Activated CD4-positive, CD25-positive, alpha-beta regulatory T cell treated with anti-CD3 and anti-CD28 coated beads, Interleukin-2, amount 50 U/mL, for 24 hours (primary cell): Measurements from ENCODE around the gene SULT4A1.

Experiments used
- ATAC-seq, 2 donors: fragments of 150-1000 bp; cut with Tn5 transposase; one replicate each; pipeline ENCODE4 v1.10.0; 2021; ENCODE audit warnings: mild to moderate bottlenecking in 1 of 2, moderate library complexity in 1 of 2

The SULT4A1 gene

DNA sequence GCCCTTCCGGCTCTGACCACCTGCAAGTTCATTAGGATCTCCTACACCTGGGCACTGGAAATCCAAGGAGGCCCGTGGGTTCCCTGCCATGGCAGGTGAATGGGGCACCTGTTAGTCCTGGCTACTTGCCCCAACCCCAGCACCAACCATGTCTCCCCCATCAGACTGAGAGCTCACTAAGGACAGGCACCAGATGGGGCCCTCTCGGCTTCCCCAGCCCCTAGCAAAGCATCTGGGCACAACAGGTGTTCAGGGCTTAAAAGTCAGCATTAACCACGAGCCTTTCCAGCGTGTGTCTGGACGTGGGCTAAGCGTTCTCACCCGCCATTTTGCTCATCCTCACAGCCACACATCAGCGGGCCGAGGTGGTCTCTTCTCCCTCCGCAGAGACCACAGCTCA lies 2.2 kb downstream of the SULT4A1 start:
- ATAC-seq = no peak

DNA sequence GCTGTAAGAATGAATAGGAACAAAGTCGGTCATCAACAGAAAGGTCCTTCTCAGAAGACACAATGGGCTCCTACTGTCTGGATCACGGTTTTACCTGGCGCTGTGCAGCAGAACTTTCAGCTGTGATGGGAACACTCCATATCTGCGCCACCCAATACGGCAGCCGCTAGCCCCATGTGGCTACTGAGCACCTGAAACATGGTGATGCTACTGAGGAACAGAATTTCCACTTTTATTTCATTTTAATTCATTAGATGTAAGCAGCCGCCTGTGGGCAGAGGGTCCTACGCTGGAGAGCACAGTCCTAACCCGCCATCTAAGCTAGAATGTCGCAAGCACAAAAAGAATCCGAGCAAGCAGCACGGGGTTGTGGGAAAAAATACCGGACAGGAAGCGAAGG lies 2.7 kb downstream of the SULT4A1 start:
- ATAC-seq = no peak

DNA sequence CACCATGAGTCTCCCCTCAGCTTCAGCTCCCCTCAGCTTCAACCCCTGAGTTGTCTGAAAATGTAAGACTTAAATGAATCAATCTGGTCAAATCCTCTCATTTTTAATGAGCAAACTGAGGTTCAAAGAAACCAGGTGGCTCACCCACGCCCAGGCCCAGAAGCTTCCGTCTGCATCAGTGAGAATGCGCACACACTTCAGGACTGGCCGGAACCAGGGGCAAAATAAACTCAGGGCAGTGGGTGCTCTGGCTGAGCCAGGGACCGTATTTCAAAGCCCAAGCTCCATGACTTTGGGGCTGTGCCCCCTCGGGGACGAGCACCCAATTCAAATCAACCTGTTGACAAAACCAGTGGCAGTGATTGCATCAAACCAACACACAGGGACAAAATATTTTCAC lies 3.1 kb downstream of the SULT4A1 start:
- no peak for ATAC-seq

DNA sequence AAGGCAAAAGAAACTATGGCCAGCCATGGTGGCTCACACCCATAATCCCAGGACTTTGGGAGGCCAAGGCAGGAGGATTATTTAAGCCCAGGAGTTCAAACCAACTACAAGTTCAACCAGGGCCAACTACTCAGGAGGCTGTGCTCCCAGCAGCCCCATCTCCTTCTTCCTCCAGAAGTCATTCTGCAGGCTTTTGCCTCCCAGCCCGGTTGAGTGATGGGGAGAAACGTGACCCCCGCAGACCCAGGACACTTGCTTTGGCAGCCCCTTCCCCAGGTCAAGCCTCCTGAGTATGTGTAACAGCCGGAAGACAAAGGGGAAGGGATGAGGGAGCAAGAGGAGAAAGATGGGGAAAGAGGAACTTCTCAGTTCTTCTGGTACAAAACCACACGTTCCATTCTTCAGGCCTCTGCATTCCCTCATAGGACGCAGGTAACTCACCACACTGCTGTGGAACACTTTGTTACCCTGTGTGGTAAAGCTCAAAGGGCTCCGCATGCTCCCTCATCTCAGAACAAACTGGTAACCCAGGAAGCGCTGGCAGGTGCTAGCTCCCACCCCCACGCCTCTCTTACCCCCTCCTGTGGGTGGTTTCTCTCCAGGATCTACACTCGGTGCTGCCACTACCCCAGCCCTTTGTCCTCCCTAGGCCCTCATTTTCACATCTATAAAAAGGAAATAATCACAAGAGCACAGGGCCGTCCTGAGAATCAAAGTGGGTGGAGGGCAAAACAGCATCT lies 4.0 kb downstream of the SULT4A1 start:
- no peak for ATAC-seq

DNA sequence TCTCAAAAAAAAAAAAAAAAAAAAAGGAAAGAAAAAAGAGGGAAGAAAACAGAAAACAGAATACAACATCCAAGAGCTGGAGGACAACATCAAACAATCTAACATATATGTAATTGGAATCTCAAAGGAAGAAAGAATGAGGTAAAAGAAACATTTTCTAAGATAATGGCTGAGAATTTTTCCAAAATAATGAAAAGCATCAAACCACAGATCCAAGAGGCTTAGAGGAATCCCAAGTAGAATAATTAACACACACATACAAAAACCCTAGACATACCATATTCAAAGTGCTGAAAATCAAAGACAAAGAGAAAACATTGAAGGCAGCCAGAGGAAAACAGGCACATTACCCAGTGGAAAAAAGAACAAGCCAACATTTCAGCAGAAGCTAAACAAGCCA lies 4.9 kb downstream of the SULT4A1 start:
- no peak for ATAC-seq

GRCh38 chr22:43855431-43855830 lies 6.9 kb downstream of the SULT4A1 start:
- ATAC-seq = no peak

GRCh38 chr22:43854786-43855271 lies 7.5 kb downstream of the SULT4A1 start:
- no peak for ATAC-seq

DNA sequence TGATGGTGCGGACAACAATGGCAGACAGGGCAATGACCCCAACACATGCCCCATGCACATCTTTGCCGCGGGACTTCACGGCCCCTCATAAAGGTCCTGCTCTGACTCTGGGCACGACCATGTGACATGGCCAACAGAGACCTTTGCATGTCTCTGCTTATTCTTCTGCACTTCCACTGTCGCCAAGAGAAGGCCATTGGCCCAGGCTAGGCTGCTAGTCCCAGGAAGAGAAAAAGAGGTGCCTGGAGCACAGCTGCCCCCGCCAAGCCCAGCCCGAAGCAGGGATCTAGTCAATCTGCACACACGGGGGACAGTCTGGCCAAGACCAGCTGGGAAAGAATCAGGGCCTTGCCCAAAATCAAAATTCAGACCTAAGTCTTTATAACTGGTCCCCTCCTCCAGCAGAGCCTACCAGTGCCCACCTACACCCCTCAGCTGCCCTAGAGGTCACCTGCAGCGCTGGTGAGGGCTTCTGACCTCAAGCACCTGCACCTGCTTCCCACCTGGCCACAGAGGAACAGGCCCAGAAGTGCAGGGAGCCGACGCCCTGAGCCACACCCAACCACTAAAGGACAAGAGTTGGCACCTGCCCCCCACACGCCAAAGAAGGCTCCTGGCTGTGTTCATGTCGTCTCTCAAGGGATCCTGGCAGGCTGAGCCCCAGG lies 8.1 kb downstream of the SULT4A1 start:
- ATAC-seq = no peak

DNA sequence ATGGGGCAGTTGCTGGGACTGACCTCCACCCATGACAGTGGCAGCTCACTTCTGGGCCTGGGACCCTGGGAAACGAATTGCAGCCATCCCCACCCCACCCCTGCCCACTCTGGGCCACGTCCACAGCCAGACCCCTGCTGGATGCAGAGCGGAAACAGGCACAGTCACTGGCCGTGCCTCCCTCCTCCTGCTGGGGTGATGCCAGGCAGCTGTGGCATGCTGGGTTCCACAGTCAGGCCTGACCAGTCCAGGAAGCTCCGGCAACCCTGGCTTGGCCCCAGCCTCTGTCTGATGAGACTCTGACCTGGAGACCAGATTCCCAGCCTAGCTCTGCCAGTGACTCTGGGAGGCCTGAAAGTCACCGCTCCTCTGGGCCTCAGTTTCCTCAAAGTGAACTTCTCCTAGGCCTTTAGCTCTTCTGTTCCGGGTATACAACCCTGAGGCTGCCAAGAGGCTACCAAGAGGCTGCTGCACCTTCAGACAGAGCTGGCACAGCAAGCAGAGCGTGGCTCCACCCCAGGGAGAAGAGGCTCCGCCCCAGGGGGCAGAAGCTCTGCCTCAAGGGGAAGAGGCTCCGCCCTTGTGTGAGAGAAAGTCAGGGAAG lies 8.9 kb downstream of the SULT4A1 start:
- ATAC-seq = no peak

DNA sequence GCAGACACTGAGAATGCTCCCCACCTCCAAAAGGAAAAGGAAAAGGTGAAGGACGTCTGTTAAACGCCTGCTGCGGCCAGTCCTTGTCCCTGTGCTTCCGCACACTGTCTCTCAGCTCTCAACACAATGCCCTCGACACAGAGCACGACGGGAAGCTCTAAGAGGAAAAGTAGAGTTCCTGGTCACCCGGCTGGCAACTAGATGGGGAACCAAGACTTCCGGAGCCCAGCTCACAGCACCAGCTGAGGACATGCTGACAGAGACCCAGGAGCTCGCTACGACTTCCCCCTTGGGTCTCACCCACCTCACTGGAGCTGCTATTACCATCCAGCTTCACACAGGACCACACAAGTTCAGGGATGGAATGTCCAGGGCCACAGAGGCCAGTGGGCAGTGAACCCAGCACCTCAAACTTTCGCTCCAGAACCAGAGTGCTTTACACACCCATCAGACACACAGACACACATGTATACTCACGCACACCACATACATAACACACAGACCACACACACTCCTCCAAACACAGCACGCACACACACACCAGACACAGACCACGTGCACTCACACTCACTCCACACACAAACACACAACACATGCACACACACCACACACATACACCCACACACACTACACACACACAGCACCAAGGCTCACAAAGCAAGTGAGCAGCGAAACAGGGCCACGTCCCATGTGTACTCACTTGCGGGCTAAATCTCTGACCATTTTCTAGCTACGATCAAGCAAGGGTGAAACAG lies 9.6 kb downstream of the SULT4A1 start:
- no peak for ATAC-seq

DNA sequence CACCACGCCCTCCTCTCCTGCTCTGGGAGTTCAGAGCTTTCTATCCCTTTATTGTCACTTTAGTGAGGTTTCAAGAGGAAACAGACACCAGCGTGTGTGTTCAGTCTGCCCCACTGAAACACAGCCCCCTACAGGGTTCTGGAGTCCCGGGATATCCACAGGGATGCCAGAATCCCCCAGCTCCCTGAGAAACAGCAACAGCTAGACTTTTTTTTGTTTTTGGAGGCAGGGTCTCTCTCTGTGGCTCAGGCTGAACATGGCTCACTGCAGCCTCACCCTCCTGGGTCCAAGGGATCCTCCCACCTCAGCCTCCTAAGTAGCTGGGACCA lies 10.4 kb downstream of the SULT4A1 start:
- no peak for ATAC-seq

- no peak for ATAC-seq
These were observed 11.0 kb downstream of the SULT4A1 start for GRCh38 chr22:43851058-43851978.

- ATAC-seq = no peak
These were observed 11.8 kb downstream of the SULT4A1 start for GRCh38 chr22:43850529-43850928.

DNA sequence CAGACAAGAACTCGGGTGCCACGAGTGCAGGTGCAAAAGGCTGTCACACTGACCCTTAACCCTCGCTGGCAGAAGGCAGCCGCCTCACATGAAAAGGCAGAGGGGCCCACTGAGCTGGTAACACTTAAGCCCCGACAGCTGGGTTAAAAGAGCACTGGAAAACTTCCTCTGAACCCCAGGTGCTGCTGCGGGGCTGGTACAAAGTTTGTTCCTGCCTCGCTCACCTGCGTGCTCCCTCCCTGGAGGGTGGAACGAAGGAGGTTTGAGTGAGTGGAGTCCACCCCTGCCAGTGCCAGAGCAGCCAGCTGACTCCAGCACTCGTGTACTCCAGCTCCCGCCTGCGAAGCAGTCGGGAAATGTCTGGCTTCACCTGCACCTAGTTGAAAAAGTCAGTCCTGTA lies 12.6 kb downstream of the SULT4A1 start:
- no peak for ATAC-seq

DNA sequence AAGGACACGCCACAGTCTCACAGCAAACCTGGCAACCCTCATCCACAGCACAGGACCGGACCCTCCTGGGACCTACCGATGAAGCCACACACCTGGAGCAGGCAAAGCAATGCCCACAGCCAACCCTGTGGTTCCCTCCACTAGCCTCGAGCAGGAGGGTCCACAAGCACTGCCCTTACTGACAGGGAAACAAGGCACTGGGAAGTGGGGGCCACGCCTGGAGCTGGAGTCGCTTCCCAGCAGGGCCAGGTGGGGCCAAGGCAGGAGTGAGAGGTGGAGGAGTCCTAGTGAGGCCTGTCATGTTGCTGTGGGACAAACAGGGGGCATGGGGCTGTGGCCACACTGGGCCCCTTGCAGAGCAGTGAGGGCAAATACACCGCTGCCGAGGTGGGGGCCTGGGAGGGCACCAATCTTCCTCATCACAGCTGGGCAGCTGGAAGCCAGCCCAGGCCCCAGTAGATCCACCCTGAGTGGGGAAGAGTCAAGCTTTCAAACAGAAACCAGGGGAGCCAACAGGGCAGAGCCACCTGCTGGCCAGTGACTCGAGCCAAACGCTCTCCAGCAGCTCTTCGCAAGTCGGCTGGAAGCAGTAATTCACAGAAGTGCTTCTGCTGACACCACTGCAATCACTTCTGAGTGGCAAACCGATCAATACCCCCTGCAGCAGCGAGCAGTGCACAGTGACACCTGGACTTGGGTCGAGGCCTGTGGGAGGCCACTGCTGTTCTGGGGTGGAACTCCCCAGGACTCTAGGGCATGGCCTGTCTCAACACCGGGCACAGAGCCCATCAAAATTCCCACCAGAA lies 13.7 kb downstream of the SULT4A1 start:
- ATAC-seq = no peak

DNA sequence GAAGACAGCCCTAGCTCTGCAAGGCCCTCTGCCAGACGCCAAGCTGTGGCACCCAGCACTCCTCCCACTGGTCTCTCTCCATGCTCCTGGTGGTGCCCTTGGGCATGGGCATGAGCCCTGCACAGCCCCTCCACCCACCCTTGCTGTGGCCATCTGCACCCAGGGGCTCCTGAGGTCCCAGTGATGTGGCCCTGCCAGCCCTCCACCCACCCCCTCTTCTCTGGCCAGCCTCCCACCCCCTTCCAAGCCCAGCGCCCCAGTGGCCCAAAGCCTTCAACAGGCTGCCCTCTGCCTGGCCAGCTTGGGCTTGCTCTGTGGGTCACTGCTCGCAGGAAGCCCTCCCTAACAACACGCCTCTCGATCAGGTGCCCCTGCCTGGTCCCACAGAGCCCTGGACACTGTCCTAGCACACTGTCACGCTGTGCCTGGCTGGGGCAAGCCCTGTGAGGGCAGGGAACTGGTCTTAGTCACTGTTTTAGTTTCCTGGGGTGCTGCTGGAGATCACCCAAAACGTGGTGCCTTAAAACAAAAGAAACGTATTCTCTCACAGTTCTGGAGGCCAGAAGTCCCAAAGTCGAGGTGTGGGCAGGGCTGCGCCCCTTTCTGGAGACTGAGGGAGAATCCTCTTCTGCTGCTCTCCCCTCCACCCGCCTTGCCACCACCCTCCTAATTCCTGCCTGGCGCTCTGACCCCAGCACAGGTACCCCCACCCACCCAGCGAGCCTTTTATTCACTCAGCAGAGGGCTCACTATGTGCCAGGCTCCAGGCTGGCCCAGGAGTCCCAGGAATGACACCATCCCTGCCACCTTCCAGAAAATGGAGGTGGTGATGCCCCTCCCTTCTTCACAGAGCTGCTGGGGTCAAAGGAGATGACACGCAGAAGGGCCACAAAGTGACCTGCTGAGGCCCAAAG lies 14.7 kb downstream of the SULT4A1 start:
- ATAC-seq = no peak

DNA sequence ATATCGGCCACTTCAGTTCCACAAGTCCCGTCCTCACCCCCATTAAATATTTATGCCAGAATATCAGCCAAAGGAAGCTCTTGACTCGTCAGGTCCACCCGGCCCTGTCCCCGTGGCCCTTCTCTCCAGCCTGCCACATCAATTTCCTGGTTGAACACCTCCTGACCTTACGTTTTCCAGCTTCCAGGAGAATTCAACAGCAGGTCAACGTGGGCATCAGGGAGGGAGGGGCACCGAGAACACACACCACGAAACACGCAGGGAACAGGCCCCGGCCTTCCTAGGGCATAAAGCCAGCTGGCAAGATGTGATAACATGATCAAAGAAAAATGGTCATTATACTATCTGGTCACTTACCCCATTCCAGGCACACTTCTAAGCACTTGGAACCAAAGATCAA lies 15.3 kb downstream of the SULT4A1 start:
- no peak for ATAC-seq

GRCh38 chr22:43845981-43846380 lies 16.3 kb downstream of the SULT4A1 start:
- no peak for ATAC-seq

DNA sequence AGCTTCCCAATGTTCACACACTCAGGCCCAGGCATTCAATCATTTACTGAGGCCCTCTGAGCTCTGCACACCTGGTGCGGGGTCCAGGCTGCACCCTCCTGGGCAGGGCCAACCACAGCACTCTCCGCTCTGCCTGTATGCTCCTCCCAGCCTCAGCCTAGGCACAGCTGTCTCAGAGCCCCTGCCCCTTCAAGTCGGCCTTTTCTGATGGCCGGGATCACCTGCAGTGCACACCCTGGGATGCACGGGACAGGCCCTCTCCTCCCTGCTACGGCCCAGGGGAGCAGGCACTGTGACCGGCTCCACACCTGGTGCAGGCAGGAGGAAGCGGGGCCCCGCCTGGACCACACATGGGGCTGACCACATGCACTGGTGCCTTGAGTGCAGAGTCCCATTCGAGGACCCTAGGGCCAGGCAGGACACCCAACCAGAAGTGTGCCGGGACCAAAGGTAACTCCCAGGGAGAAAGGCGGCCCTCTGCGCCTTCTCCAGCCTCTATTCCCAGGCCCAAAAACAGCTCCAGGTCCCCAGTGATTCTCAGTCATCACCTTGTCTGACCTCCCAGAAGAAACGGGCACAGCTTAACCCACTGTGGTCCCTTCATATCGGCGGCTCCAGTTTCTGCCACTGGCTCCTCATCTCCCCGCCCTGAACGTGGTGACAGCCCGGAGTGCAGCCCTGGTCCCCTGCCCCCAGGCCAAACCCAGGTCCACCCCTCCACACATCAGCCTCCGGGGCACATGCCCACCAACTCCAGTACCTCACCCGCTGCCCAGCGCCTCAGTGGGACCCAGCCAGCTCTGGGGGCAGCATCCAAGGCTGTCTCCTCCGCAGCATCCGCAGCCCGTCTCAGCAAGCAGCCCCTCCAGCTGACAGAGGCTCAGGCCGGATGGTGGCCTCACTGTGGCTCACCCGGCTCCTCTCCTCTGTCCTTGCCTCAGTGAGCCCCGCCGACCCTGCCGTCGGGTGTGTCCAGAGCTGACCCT lies 17.5 kb downstream of the SULT4A1 start:
- ATAC-seq = no peak
